PC-3 (cell line): ENCODE results near the gene ARHGAP42. TPM values are rescaled to one million over a fixed set of nuclear protein-coding genes. Genes with fewer than 3 reads are reported as not detected.

Experiments
- ATAC-seq: fragments of 200-7000 bp; cut with Tn5 transposase; 2 replicates; pipeline ENCODE4 v1.9.1; 2020; ENCODE audit warnings: mild to moderate bottlenecking, moderate library complexity
- BruUV-seq: library from RNA; stranded (reverse); fragments of 400-500 nt; replicated peaks from 2 replicates; lab custom pipeline; 2021; lab: Mats Ljungman, UMichigan
- CTCF ChIA-PET: fragments of 300-600 bp; sonication (Branson Sonifier 250); formaldehyde crosslinking; loops from one replicate; lab custom pipeline; 2022; ENCODE audit warnings: antibody characterized with exemption; lab: Charles Lee
- POLR2A ChIA-PET: fragments of 300-600 bp; sonication (Branson Sonifier 250); formaldehyde crosslinking; loops from one replicate; lab custom pipeline; 2022; ENCODE audit warnings: antibody characterized with exemption; ENCODE audit not compliant: unreplicated experiment; lab: Charles Lee
- DNase-seq: peaks from one replicate; pipeline ENCODE4 v3.0.0-alpha.2; 2015
- H2AFZ ChIP-seq: fragments of 300-600 bp; sonication (generic); 2 replicates; pipeline ENCODE4 v1.6.0; 2016; ENCODE audit warnings: antibody characterized with exemption, low read length
- H3F3A ChIP-seq: fragments of 300-600 bp; sonication (generic); one replicate; pipeline ENCODE4 v1.6.0; 2017; ENCODE audit warnings: antibody characterized with exemption, low read length, control low read depth, mild to moderate bottlenecking; ENCODE audit not compliant: unreplicated experiment
- H3K27ac ChIP-seq: fragments of 300-600 bp; sonication (generic); 2 replicates; pipeline ENCODE4 v1.5.1; 2016; ENCODE audit warnings: mild to moderate bottlenecking, low read length
- H3K27me3 ChIP-seq: fragments of 300-600 bp; sonication (generic); 2 replicates; pipeline ENCODE4 v1.6.1; 2016; ENCODE audit warnings: low read length, mixed read lengths
- H3K36me3 ChIP-seq: fragments of 300-600 bp; sonication (generic); 2 replicates; pipeline ENCODE4 v1.6.1; 2016; ENCODE audit warnings: low read depth, mixed run types, low read length, mixed read lengths
- H3K4me1 ChIP-seq: fragments of 300-600 bp; sonication (generic); 2 replicates; pipeline ENCODE4 v1.5.1; 2016; ENCODE audit warnings: low read length; ENCODE audit not compliant: insufficient read depth
- H3K4me2 ChIP-seq: fragments of 300-600 bp; sonication (generic); 2 replicates; pipeline ENCODE4 v1.6.0; 2016; ENCODE audit warnings: low read length
- H3K4me3 ChIP-seq: fragments of 300-600 bp; sonication (generic); 2 replicates; pipeline ENCODE4 v1.5.1; 2016; ENCODE audit warnings: mild to moderate bottlenecking, low read length, mixed read lengths
- H3K79me2 ChIP-seq: fragments of 300-600 bp; sonication (generic); 2 replicates; pipeline ENCODE4 v1.6.1; 2017; ENCODE audit warnings: low read length, mixed read lengths
- H3K9ac ChIP-seq: fragments of 300-600 bp; sonication (generic); 2 replicates; pipeline ENCODE4 v1.6.0; 2016; ENCODE audit warnings: mild to moderate bottlenecking, low read length
- H3K9me2 ChIP-seq: fragments of 300-600 bp; sonication (generic); replicated peaks from 2 replicates; pipeline ENCODE4 v1.6.1; 2016; ENCODE audit warnings: mixed run types, low read length, mixed read lengths
- H3K9me3 ChIP-seq: fragments of 300-600 bp; sonication (generic); 2 replicates; pipeline ENCODE4 v1.6.1; 2016; ENCODE audit warnings: low read length, mixed read lengths
- H4K20me1 ChIP-seq: fragments of 300-600 bp; sonication (generic); 2 replicates; pipeline ENCODE4 v1.6.1; 2016; ENCODE audit warnings: low read length, mixed read lengths
- CTCF ChIP-seq: fragments of 300-600 bp; sonication (generic); conservative IDR thresholded peaks from 2 replicates; pipeline ENCODE4 v1.5.1; 2017; ENCODE audit warnings: antibody characterized with exemption, low read depth, mild to moderate bottlenecking, low read length
- EZH2 ChIP-seq: fragments of 300-600 bp; sonication (generic); IDR thresholded peaks from one replicate; pipeline ENCODE4 v1.6.1; 2017; ENCODE audit warnings: antibody characterized with exemption, mild to moderate bottlenecking, low read length; ENCODE audit not compliant: unreplicated experiment
- EZH2phosphoT487 ChIP-seq: fragments of 300-600 bp; sonication (generic); IDR thresholded peaks from 2 replicates; pipeline ENCODE4 v1.6.1; 2018; ENCODE audit warnings: mild to moderate bottlenecking, antibody characterized with exemption, low read length, borderline replicate concordance
- intact Hi-C: fragments of 100-400 bp; cut with micrococcal nuclease; formaldehyde crosslinking; loops from 2 replicates; pipeline ENCODE4 v1.9.0; 2023
- total RNA-seq: library from RNA; depleted of rRNA; stranded (reverse); fragments of >200 nt; gene quantifications from 2 replicates; pipeline ENCODE4 v1.2.3, GENCODE V29; 2014

The ARHGAP42 gene
- total RNA-seq, 1 experiment from 2014 or later = 12.1 TPM

- Histone ChIP-seq H3K4me3 (no peak overlapping the region; the same call in 1 of the 2 replicates), H3K27ac (peak overlapping the region; percentile 76), H2AFZ (no peak overlapping the region), H4K20me1 (no peaks in the 10 kb centered on the region), H3F3A (peaks cover 6% of the 10 kb centered on the region), H3K9ac (no peak overlapping the region), H3K79me2 (0 out of 2 replicates have a peak, but pooled peaks cover 4% of the 10 kb centered on the region), H3K4me1 (peaks cover 44% of the 10 kb centered on the region), H3K9me2 (no peaks in the 10 kb centered on the region), H3K4me2 (peak overlapping the region; percentile 41), H3K27me3 (no peaks in the 10 kb centered on the region), H3K9me3 (no peaks in the 10 kb centered on the region), H3K36me3 (no peaks in the 10 kb centered on the region)
- TF ChIP-seq EZH2phosphoT487 (no peak), EZH2 (no peak), CTCF (no peak)
- ATAC-seq = peak; percentile 63
- POLR2A ChIA-PET = interaction anchor here (0.5 kb wide), 1 partner anchor 47 kb away, joined by 4 read pairs; no protein-coding TSS in a partner anchor
- DNase-seq = peak; percentile 76
- CTCF ChIA-PET = interaction anchor here (0.6 kb wide), 1 partner anchor 48 kb away, joined by 3 read pairs; no protein-coding TSS in a partner anchor
- intact Hi-C loops = no loop called here
- BruUV-seq = no TSS peak
These were observed 123.1 kb downstream of the ARHGAP42 start for GRCh38 chr11:100810146-100810545.

GRCh38 chr11:100810666-100811065 is 123.6 kb downstream of the ARHGAP42 start:
- DNase-seq (no peak), ATAC-seq (no peak)
- TF ChIP-seq EZH2 (no peak), CTCF (no peak), EZH2phosphoT487 (no peak)
- intact Hi-C loops = no loop called here
- Histone ChIP-seq H3K27me3 (no peaks in the 10 kb centered on the region), H3K4me2 (peak overlapping the region; percentile 41), H3K79me2 (0 out of 2 replicates have a peak, but pooled peaks cover 4% of the 10 kb centered on the region), H3F3A (peaks cover 6% of the 10 kb centered on the region), H4K20me1 (no peaks in the 10 kb centered on the region), H3K27ac (peak overlapping the region; percentile 76), H3K9ac (no peak overlapping the region), H3K4me1 (peaks cover 39% of the 10 kb centered on the region), H2AFZ (no peak overlapping the region), H3K9me2 (no peaks in the 10 kb centered on the region), H3K9me3 (no peaks in the 10 kb centered on the region), H3K4me3 (no peak overlapping the region; the same call in 1 of the 2 replicates), H3K36me3 (no peaks in the 10 kb centered on the region)
- BruUV-seq = no TSS peak
- POLR2A ChIA-PET = interaction anchor here (0.5 kb wide), 1 partner anchor 47 kb away, joined by 4 read pairs; no protein-coding TSS in a partner anchor
- CTCF ChIA-PET = no interaction called here

GRCh38 chr11:100812517-100812916 is 125.4 kb downstream of the ARHGAP42 start:
- Histone ChIP-seq H3K79me2 (0 out of 2 replicates have a peak, but pooled peaks cover 4% of the 10 kb centered on the region), H3K4me1 (peaks cover 40% of the 10 kb centered on the region), H3K27ac (no peak overlapping the region), H3K36me3 (no peaks in the 10 kb centered on the region), H2AFZ (no peak overlapping the region), H3K4me3 (no peak overlapping the region), H3F3A (peaks cover 6% of the 10 kb centered on the region), H3K27me3 (no peaks in the 10 kb centered on the region), H3K4me2 (no peak overlapping the region), H3K9me2 (no peaks in the 10 kb centered on the region), H3K9ac (no peak overlapping the region), H4K20me1 (no peaks in the 10 kb centered on the region), H3K9me3 (no peaks in the 10 kb centered on the region)
- ATAC-seq (no peak), DNase-seq (no peak)
- ChIA-PET CTCF (no interaction called here), POLR2A (no interaction called here)
- no TSS peak for BruUV-seq
- TF ChIP-seq CTCF (no peak), EZH2phosphoT487 (no peak), EZH2 (no peak)
- intact Hi-C loops = no loop called here
